HG02884 (cell line): ENCODE results near the gene MMEL1.
A peak's percentile ranks its signal among the peaks of the same experiment; 100 is the strongest.

ENCODE experiments used
- ATAC-seq: cut with Tn5 transposase; IDR thresholded peaks from one replicate; pipeline ENCODE4 v1.9.1; 2021; ENCODE audit warnings: mild to moderate bottlenecking, moderate library complexity; ENCODE audit not compliant: unreplicated experiment

The MMEL1 gene

GRCh38 chr1:2643414-2644077 lies 10.7 kb upstream of the MMEL1 start:
- ATAC-seq = no peak

GRCh38 chr1:2642560-2643413 lies 10.0 kb upstream of the MMEL1 start:
- peak; percentile 77 for ATAC-seq

- ATAC-seq = no peak
Observed at GRCh38 chr1:2642131-2642559, 9.3 kb upstream of the MMEL1 start.

- no peak for ATAC-seq
Observed at GRCh38 chr1:2641381-2642130, 8.7 kb upstream of the MMEL1 start.

- no peak for ATAC-seq
Observed at GRCh38 chr1:2640626-2641025, 7.8 kb upstream of the MMEL1 start.

GRCh38 chr1:2639607-2640521 lies 7.0 kb upstream of the MMEL1 start:
- no peak for ATAC-seq

GRCh38 chr1:2639203-2639602 lies 6.4 kb upstream of the MMEL1 start:
- ATAC-seq = no peak

- no peak for ATAC-seq
Observed at GRCh38 chr1:2638466-2639115, 5.8 kb upstream of the MMEL1 start.

GRCh38 chr1:2637442-2638145 lies 4.8 kb upstream of the MMEL1 start:
- ATAC-seq = no peak

- ATAC-seq = no peak
Observed at GRCh38 chr1:2636733-2637132, 3.9 kb upstream of the MMEL1 start.

GRCh38 chr1:2635361-2636010 lies 2.7 kb upstream of the MMEL1 start:
- ATAC-seq = no peak

- no peak for ATAC-seq
Observed at GRCh38 chr1:2633936-2634491, 1.2 kb upstream of the MMEL1 start.

- no peak for ATAC-seq
Observed at GRCh38 chr1:2633366-2633935, 635 bp upstream of the MMEL1 start.

GRCh38 chr1:2632051-2632430 lies 775 bp downstream of the MMEL1 start:
- ATAC-seq = no peak

GRCh38 chr1:2631136-2632050 lies 1.4 kb downstream of the MMEL1 start:
- no peak for ATAC-seq

GRCh38 chr1:2630498-2631135 lies 2.2 kb downstream of the MMEL1 start:
- ATAC-seq = no peak
